Measurements from ENCODE around the gene PTAR1.

GRCh38 chr9:69671311-69671878 lies 88.4 kb downstream of the PTAR1 start:
- TF ChIP-seq CTCF (IDR thresholded peaks at IDR 0.05) (no peak), POLR2A (IDR thresholded peaks at IDR 0.05) (no peak)
